Measurements from ENCODE around the gene SAFB.

The SAFB gene

GRCh38 chr19:5590151-5590864, 32.6 kb upstream of the SAFB start:
- no peak for DNase-seq (ENCODE audit: low read depth)
- no peak overlapping the region for H3K4me3 ChIP-seq (replicated peaks; ENCODE audit: low read depth, low read length)
- no peak for TF ChIP-seq CTCF (IDR thresholded peaks at IDR 0.05; ENCODE audit: low read length, missing control alignments)

- no peak for TF ChIP-seq CTCF (IDR thresholded peaks at IDR 0.05; ENCODE audit: low read length, missing control alignments)
- H3K4me3 ChIP-seq (replicated peaks; ENCODE audit: low read depth, low read length) = no peak overlapping the region
- no peak for DNase-seq (ENCODE audit: low read depth)
Measured at GRCh38 chr19:5590865-5591154, 32.1 kb upstream of the SAFB start.

DNA sequence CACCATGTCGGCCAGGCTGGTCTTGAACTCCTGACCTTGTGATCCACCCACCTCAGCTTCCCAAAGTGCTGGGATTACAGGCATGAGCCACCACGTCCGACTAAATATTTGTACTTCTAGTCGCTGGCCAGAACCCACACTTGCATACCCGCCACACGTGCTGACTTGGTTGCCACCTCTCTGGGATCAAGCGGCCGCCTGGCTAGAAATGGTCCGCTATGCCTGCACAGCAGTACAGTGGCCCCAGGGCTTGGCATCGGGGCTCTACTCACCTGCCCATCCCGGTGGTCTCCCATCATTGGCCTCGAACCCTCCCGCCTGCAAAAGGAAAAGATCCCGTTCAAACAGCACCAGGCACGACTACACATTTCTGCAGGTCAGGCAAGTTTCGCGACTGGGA, 31.4 kb upstream of the SAFB start:
- TF ChIP-seq CTCF (IDR thresholded peaks at IDR 0.05; ENCODE audit: low read length, missing control alignments) = no peak
- H3K4me3 ChIP-seq (replicated peaks; ENCODE audit: low read depth, low read length) = no peak overlapping the region
- DNase-seq (ENCODE audit: low read depth) = no peak

DNA sequence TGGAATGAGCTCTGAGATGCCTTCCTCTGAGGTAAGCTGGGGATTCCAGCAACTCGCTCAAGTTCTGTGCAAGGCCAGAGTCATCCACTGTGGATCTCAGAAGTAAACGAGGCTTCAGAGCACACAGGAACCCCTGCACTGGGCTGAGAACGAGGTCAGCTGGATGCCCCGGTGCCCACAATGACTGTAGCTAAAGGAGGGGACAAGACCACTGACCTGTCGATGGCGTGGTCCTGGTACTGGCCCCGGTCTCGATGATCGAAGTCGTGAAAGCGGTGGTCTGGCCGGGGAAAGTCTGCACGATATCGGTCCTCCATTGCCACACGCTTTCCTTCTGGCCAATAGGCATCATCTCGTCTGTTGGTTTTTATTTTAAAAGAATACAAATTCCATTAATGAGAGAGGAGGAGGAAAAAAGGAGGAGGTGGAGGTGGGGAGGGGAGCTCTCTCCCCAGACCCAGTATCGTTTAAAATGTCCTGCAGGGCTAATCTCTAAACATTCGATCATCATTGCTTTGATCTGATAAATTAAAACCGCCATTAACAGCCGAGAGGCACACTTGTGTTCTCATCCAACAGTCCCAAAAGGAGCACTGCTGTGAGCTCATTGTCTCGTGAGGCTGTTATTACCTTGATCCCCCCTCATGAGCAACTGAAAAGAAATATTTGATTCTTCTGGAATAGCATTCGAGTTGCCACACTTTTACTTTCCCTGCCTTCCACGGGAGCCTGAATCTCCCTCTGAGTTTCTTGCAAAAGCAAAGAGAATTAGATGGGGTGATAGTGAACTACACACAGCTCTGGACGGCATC, 30.1 kb upstream of the SAFB start:
- no peak for DNase-seq (ENCODE audit: low read depth)
- no peak for TF ChIP-seq CTCF (IDR thresholded peaks at IDR 0.05; ENCODE audit: low read length, missing control alignments)
- H3K4me3 ChIP-seq (replicated peaks; ENCODE audit: low read depth, low read length) = no peak overlapping the region

DNA sequence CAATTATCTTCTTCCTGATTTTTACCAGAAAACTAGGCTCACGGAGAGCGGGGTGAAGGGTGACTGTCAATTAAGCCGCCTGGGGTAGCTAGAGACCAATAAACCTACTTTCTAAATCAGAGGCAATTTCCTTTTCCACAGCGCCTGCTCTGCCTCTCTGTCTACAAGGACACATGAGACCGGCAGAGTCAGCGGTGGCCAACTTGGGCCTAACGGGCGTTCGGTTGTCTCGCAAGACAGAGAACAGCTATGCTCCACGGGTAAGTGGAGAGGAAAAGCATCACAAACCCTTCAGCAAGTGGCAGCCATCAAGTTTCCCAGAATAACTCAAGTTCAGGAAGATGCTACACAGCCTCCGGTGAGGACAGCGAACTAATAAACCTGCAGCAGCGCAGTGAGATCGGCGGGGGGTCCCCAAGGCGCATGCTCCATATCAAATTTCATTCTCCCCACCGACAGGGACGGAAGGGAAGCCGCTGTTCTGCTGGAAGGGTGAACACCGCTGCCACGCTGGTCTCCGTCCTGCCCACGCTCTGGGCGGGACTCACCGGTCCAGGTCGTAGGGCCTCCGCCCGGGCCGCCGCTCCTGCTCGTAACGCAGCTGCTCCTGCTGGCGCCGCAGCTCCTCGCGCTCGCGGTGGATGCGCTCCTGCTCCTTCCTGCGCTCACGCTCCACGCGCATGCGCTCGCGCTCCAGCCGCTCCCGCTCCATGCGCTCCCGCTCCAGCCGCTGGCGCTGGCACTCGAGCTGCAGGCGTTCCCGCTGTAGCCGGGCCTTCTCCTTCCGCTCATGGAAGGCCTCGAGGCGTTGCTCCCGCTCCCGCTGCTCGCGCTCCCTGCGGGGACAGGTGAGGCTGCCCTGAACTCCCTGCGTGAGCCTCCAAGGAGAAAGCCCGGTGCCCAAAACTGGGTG, 29.3 kb upstream of the SAFB start:
- DNase-seq (ENCODE audit: low read depth) = no peak
- no peak for TF ChIP-seq CTCF (IDR thresholded peaks at IDR 0.05; ENCODE audit: low read length, missing control alignments)

GRCh38 chr19:5594521-5594950, 28.3 kb upstream of the SAFB start:
- no peak for DNase-seq (ENCODE audit: low read depth)
- TF ChIP-seq CTCF (IDR thresholded peaks at IDR 0.05; ENCODE audit: low read length, missing control alignments) = no peak
- no peak overlapping the region for H3K4me3 ChIP-seq (replicated peaks; ENCODE audit: low read depth, low read length)

More for the DNA sequence above, 29.3 kb upstream of the SAFB start:
- no peak overlapping the region for H3K4me3 ChIP-seq (replicated peaks; ENCODE audit: low read depth, low read length)

Measured in fibroblast of pulmonary artery (primary cell).